ENCODE data around the gene MRPL17. TPM values are rescaled to one million over a fixed set of nuclear protein-coding genes. Genes with fewer than 3 reads are reported as not detected.

The MRPL17 gene
- total RNA-seq, 1 experiment from 2014 or later: 78.1 TPM

- intact Hi-C loops (cut with micrococcal nuclease): no loop called here
- no peak overlapping the region for H3K9ac ChIP-seq (ENCODE audit: low read length)
- H3K4me3 ChIP-seq (ENCODE audit: low read length): no peak overlapping the region
- H3K4me2 ChIP-seq (ENCODE audit: low read length): no peak overlapping the region
- H3K9me3 ChIP-seq (ENCODE audit: low read length): no peaks in the 10 kb centered on the region
- no peaks in the 10 kb centered on the region for H3K36me3 ChIP-seq (ENCODE audit: low read depth, low read length)
- no peaks in the 10 kb centered on the region for H3K79me2 ChIP-seq (ENCODE audit: low read length)
- no peaks in the 10 kb centered on the region for H4K20me1 ChIP-seq (ENCODE audit: low read length)
- H3F3A ChIP-seq (ENCODE audit: low read length, unreplicated experiment): no peaks in the 10 kb centered on the region
- no peaks in the 10 kb centered on the region for H3K4me1 ChIP-seq (ENCODE audit: insufficient read depth, low read length)
- no peak for DNase-seq
- no peak overlapping the region for H2AFZ ChIP-seq (ENCODE audit: low read length)
- no peaks in the 10 kb centered on the region for H3K9me2 ChIP-seq (replicated peaks; ENCODE audit: low read length)
- TF ChIP-seq EZH2phosphoT487 (IDR thresholded peaks at IDR 0.05; ENCODE audit: borderline replicate concordance, low read length): no peak
- no peak for TF ChIP-seq CTCF (conservative IDR thresholded peaks at IDR 0.05; ENCODE audit: low read depth, low read length)
- no peak for TF ChIP-seq EZH2 (IDR thresholded peaks at IDR 0.05; ENCODE audit: low read length, unreplicated experiment)
- POLR2A ChIA-PET (ENCODE audit: unreplicated experiment): no interaction called here
- no TSS peak for BruUV-seq (replicated peaks)
- H3K27me3 ChIP-seq (ENCODE audit: low read length): no peaks in the 10 kb centered on the region
- no peak overlapping the region for H3K27ac ChIP-seq (ENCODE audit: low read length)
- CTCF ChIA-PET: no interaction called here
- no peak for ATAC-seq
Observed at GRCh38 chr11:6633422-6634408, 49.4 kb downstream of the MRPL17 start.

GRCh38 chr11:6632116-6633073, 50.7 kb downstream of the MRPL17 start:
- ATAC-seq (no peak), DNase-seq (no peak)
- H3K4me3 ChIP-seq (ENCODE audit: low read length): no peak overlapping the region
- no peaks in the 10 kb centered on the region for H3K36me3 ChIP-seq (ENCODE audit: low read depth, low read length)
- H3K79me2 ChIP-seq (ENCODE audit: low read length): no peaks in the 10 kb centered on the region
- no peak overlapping the region for H3K27ac ChIP-seq (ENCODE audit: low read length)
- TF ChIP-seq CTCF (conservative IDR thresholded peaks at IDR 0.05; ENCODE audit: low read depth, low read length) (no peak), EZH2 (IDR thresholded peaks at IDR 0.05; ENCODE audit: low read length, unreplicated experiment) (no peak), EZH2phosphoT487 (IDR thresholded peaks at IDR 0.05; ENCODE audit: borderline replicate concordance, low read length) (no peak)
- no peaks in the 10 kb centered on the region for H3K9me3 ChIP-seq (ENCODE audit: low read length)
- no peaks in the 10 kb centered on the region for H4K20me1 ChIP-seq (ENCODE audit: low read length)
- H3K4me1 ChIP-seq (ENCODE audit: insufficient read depth, low read length): no peaks in the 10 kb centered on the region
- CTCF ChIA-PET: no interaction called here
- POLR2A ChIA-PET (ENCODE audit: unreplicated experiment): interaction anchor here (0.5 kb wide), 1 partner anchor 12 kb away, joined by 4 read pairs; no protein-coding TSS in a partner anchor
- H2AFZ ChIP-seq (ENCODE audit: low read length): no peak overlapping the region
- no peaks in the 10 kb centered on the region for H3K27me3 ChIP-seq (ENCODE audit: low read length)
- no TSS peak for BruUV-seq (replicated peaks)
- H3K9ac ChIP-seq (ENCODE audit: low read length): no peak overlapping the region
- no peaks in the 10 kb centered on the region for H3K9me2 ChIP-seq (replicated peaks; ENCODE audit: low read length)
- H3F3A ChIP-seq (ENCODE audit: low read length, unreplicated experiment): no peaks in the 10 kb centered on the region
- intact Hi-C loops (cut with micrococcal nuclease): no loop called here
- H3K4me2 ChIP-seq (ENCODE audit: low read length): no peak overlapping the region
